HL-60 (cell line): Measurements from ENCODE around the gene MMP28.

ENCODE experiments used
- DNase-seq, 2 experiments: peaks; one replicate each; pipeline ENCODE4 v3.0.0-alpha.2; 2010 to 2020; ENCODE audit warnings: low read depth in 1 of 2, low spot score in 1 of 2
- H3K27ac ChIP-seq: fragments of 250-450 bp; sonication (Bioruptor Pico); replicated peaks from 2 replicates; pipeline ENCODE4 v1.5.1; 2020; ENCODE audit warnings: mild to moderate bottlenecking, moderate library complexity
- H3K27me3 ChIP-seq: fragments of 250-450 bp; sonication (Bioruptor Pico); 2 replicates; pipeline ENCODE4 v1.5.1; 2021; ENCODE audit warnings: mild to moderate bottlenecking, moderate library complexity; ENCODE audit not compliant: insufficient read depth, poor library complexity, severe bottlenecking
- H3K4me3 ChIP-seq: replicated peaks from 2 replicates; pipeline ENCODE4 v1.5.1; 2011; ENCODE audit warnings: mild to moderate bottlenecking, control low read depth, low read length; ENCODE audit not compliant: insufficient read depth
- CTCF ChIP-seq: IDR thresholded peaks from one replicate; pipeline ENCODE4 v1.5.1; 2011; ENCODE audit warnings: low read length, control low read depth, inconsistent platforms; ENCODE audit not compliant: insufficient read depth
- GABPA ChIP-seq: IDR thresholded peaks from 2 replicates; pipeline ENCODE4 v1.6.1; 2012; ENCODE audit warnings: low read depth
- POLR2AphosphoS5 ChIP-seq: IDR thresholded peaks from 2 replicates; pipeline ENCODE4 v1.6.1; 2012; ENCODE audit warnings: low read depth
- REST ChIP-seq: IDR thresholded peaks from 2 replicates; pipeline ENCODE4 v1.6.1; 2012; ENCODE audit warnings: low read depth; ENCODE audit not compliant: insufficient replicate concordance
- SPI1 ChIP-seq: IDR thresholded peaks from 2 replicates; pipeline ENCODE4 v1.6.1; 2012; ENCODE audit warnings: low read depth, mild to moderate bottlenecking, borderline replicate concordance
- long read RNA-seq: library from polyadenylated mRNA; unstranded; transcript quantifications from one replicate; pipeline ENCODE4 v2.0.0, GENCODE V29; 2020

The MMP28 gene
- long read RNA-seq: 0 reads

GRCh38 chr17:35795007-35795870 lies at the start of gene MMP28:
Gene MMP28 (minus strand): TSS chr17:35795641. CDS start chr17:35795377, 264 bp downstream.
- Histone ChIP-seq H3K27ac (no peak within 1 kb of the TSS), H3K27me3 (peaks cover 38% of the 10 kb centered on the region), H3K4me3 (peak within 1 kb of the TSS; percentile 33)
- DNase-seq: no peak
- TF ChIP-seq POLR2AphosphoS5 (no peak), CTCF (no peak), SPI1 (no peak), REST (no peak), GABPA (no peak)

- Histone ChIP-seq H3K27me3 (no peaks in the 10 kb centered on the region), H3K27ac (no peak overlapping the region), H3K4me3 (no peak overlapping the region)
- no peak for TF ChIP-seq GABPA
- no peak; the same call in 1 of the 2 replicates for TF ChIP-seq POLR2AphosphoS5
- TF ChIP-seq SPI1: no peak
- TF ChIP-seq REST: no peak
- no peak for TF ChIP-seq CTCF
- DNase-seq: no peak
Observed at GRCh38 chr17:35844547-35844946, 49.1 kb upstream of the MMP28 start.

- no peak for TF ChIP-seq POLR2AphosphoS5
- no peak for TF ChIP-seq CTCF
- TF ChIP-seq REST: no peak
- no peak for TF ChIP-seq SPI1
- no peak for TF ChIP-seq GABPA
- Histone ChIP-seq H3K4me3 (no peak overlapping the region), H3K27ac (no peak overlapping the region), H3K27me3 (no peaks in the 10 kb centered on the region)
- no peak for DNase-seq
Observed at GRCh38 chr17:35843698-35844097, 48.3 kb upstream of the MMP28 start.
